ENCODE results near the gene ZFY. TPM values are rescaled to one million over a fixed set of nuclear protein-coding genes. Genes with fewer than 3 reads are reported as not detected.

The ZFY gene
- total RNA-seq, 3 donors from 2014 or later = under 0.01 to 18.4 TPM; not detected in 1

DNA sequence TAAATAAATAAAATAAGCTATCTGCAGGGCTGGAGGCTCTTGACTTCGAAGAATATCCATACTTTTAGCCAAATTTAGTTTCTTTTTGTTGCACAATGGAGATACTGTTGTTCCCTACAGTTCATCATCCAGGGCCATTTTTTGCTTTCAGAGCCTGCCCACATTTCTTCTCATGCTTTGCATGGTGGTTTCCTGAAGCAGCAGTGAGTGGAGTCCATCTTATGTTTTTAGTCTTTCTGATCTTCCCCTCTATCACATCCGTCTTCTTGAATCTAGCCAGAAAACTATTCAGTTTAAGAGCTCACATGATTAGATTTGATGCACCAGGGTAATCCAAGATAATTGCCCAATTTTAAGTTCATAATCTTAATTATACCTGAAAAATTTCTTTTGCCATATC, 19.6 kb downstream of the ZFY start:
- DNase-seq (ENCODE audit: low spot score in 2 of 2) = no peak
- intact Hi-C loops (cut with DNase I; ENCODE audit: low total_unique reads) = no loop called here

DNA sequence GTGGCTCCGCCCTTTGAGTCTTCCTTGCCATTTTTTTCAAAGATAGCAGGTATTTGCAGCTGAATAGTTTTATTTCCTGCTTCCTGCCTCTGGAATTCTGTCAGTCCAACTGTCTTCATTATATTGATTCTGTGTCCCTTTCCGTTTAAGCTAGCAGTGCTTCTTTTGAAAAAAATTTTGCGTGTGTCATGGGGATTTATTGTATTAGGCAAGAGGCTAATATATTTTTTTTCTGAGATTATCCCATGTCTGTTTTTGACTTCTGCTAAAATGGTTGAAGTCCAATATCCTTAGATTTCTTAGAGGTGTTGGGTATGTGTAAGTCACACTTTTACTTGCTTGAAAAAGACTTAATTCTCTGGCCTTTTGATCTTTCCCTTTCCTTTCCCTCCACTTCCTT, 20.4 kb downstream of the ZFY start:
- H3K27me3 ChIP-seq = no peaks in the 10 kb centered on the region
- H3K36me3 ChIP-seq = no peaks in the 10 kb centered on the region
- DNase-seq (ENCODE audit: low spot score in 2 of 2) = no peak

More for the DNA sequence above, 19.6 kb downstream of the ZFY start:
- no peaks in the 10 kb centered on the region for H3K27me3 ChIP-seq
- H3K27ac ChIP-seq = no peak overlapping the region
- no peaks in the 10 kb centered on the region for H3K9me3 ChIP-seq
- no peaks in the 10 kb centered on the region for H3K36me3 ChIP-seq
- H3K4me1 ChIP-seq = no peaks in the 10 kb centered on the region
- TF ChIP-seq POLR2A (IDR thresholded peaks at IDR 0.05) = no peak
- no peak for TF ChIP-seq POLR2AphosphoS5 (IDR thresholded peaks at IDR 0.05)
- TF ChIP-seq, protein P1, sequence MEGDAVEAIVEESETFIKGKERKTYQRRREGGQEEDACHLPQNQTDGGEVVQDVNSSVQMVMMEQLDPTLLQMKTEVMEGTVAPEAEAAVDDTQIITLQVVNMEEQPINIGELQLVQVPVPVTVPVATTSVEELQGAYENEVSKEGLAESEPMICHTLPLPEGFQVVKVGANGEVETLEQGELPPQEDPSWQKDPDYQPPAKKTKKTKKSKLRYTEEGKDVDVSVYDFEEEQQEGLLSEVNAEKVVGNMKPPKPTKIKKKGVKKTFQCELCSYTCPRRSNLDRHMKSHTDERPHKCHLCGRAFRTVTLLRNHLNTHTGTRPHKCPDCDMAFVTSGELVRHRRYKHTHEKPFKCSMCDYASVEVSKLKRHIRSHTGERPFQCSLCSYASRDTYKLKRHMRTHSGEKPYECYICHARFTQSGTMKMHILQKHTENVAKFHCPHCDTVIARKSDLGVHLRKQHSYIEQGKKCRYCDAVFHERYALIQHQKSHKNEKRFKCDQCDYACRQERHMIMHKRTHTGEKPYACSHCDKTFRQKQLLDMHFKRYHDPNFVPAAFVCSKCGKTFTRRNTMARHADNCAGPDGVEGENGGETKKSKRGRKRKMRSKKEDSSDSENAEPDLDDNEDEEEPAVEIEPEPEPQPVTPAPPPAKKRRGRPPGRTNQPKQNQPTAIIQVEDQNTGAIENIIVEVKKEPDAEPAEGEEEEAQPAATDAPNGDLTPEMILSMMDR (IDR thresholded peaks at IDR 0.05) = no peak
- no peak overlapping the region for H3K4me3 ChIP-seq

DNA sequence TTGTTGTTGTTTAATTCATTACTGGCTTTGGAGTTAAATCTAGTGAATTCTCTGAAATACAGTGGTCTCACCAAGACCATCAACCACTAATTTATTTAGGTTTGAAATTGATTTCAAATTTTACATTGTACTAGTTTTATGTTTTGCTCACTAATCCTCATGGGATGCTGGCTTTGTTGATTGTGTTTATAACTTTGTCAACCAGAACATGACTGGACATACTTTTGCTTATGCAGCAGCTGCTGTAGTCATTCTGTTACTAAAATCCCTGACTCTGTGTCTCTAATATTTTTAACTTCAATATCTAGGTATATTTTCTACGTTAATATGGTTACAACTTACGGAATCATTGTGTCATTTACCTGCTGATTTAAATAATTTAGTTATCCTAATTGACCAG, 26.9 kb downstream of the ZFY start:
- Histone ChIP-seq H3K9me3 (no peaks in the 10 kb centered on the region), H3K27ac (no peak overlapping the region), H3K4me3 (no peak overlapping the region), H3K36me3 (no peaks in the 10 kb centered on the region), H3K4me1 (no peaks in the 10 kb centered on the region), H3K27me3 (no peaks in the 10 kb centered on the region)
- no peak for DNase-seq (ENCODE audit: low spot score in 2 of 2)
- TF ChIP-seq, protein P1 (IDR thresholded peaks at IDR 0.05) = no peak
- TF ChIP-seq POLR2AphosphoS5 (IDR thresholded peaks at IDR 0.05) (no peak), POLR2A (IDR thresholded peaks at IDR 0.05) (no peak)
- intact Hi-C loops (cut with DNase I; ENCODE audit: low total_unique reads) = no loop called here

More for the DNA sequence above, 20.4 kb downstream of the ZFY start:
- no peaks in the 10 kb centered on the region for H3K4me1 ChIP-seq
- no peak for TF ChIP-seq POLR2A (IDR thresholded peaks at IDR 0.05)
- TF ChIP-seq, protein P1 (IDR thresholded peaks at IDR 0.05) = no peak
- no peak for TF ChIP-seq POLR2AphosphoS5 (IDR thresholded peaks at IDR 0.05)
- H3K9me3 ChIP-seq = no peaks in the 10 kb centered on the region
- intact Hi-C loops (cut with DNase I; ENCODE audit: low total_unique reads) = no loop called here
- H3K27ac ChIP-seq = no peak overlapping the region
- H3K4me3 ChIP-seq = no peak overlapping the region

DNA sequence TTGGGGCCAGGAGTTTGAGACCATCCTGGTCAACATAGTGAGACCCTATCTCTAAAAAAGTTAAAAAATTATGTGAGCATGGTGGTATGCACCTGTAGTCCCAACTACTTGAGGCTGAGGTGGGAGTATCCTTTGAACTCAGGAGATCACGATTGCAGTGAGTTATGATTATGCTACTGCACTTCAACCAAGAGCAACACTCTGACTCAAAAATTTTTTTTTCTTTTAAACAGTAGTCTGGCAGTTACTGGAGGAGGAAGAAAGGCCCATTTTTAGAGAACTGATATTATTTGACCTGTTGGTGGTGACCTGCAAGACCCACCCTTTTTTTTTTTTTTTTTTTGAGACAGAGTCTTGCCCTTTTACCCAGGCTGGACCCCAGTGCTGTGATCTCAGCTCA, 29.6 kb downstream of the ZFY start:
- H3K4me3 ChIP-seq = no peak overlapping the region
- no peaks in the 10 kb centered on the region for H3K36me3 ChIP-seq
- H3K4me1 ChIP-seq = no peaks in the 10 kb centered on the region
- H3K27me3 ChIP-seq = no peaks in the 10 kb centered on the region
- intact Hi-C loops (cut with DNase I; ENCODE audit: low total_unique reads) = no loop called here
- H3K27ac ChIP-seq = no peak overlapping the region
- no peak for DNase-seq (ENCODE audit: low spot score in 2 of 2)
- TF ChIP-seq, protein P1 (IDR thresholded peaks at IDR 0.05) = no peak
- TF ChIP-seq POLR2AphosphoS5 (IDR thresholded peaks at IDR 0.05) = no peak
- TF ChIP-seq POLR2A (IDR thresholded peaks at IDR 0.05) = no peak
- H3K9me3 ChIP-seq = no peaks in the 10 kb centered on the region

DNA sequence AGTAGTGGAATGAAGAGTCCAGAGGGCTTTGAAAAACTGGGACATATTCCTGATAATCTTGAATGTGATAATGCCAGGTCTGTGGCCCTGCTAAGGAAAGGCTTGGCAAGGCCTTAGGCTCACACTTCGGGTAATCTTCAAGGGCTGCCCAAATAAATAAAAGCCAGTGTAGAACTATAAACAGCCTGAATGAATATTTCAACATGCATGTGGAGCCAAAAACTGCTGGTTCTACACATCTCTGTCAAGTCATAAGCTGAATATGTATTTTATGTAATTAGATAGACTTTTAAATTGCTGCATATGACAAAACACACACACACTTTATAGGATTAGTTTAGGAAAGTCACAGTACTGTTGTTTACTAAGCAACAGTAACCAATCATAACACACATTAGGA, 30.4 kb downstream of the ZFY start:
- no peak overlapping the region for H3K4me3 ChIP-seq
- no peaks in the 10 kb centered on the region for H3K4me1 ChIP-seq
- no peak for DNase-seq (ENCODE audit: low spot score in 2 of 2)
- intact Hi-C loops (cut with DNase I; ENCODE audit: low total_unique reads) = no loop called here
- H3K27me3 ChIP-seq = no peaks in the 10 kb centered on the region
- no peak overlapping the region for H3K27ac ChIP-seq
- TF ChIP-seq POLR2A (IDR thresholded peaks at IDR 0.05) (no peak), POLR2AphosphoS5 (IDR thresholded peaks at IDR 0.05) (no peak)
- TF ChIP-seq, protein P1 (IDR thresholded peaks at IDR 0.05) = no peak
- H3K36me3 ChIP-seq = no peaks in the 10 kb centered on the region
- H3K9me3 ChIP-seq = no peaks in the 10 kb centered on the region

Measured in breast epithelium (tissue), 4 donors.